Measurements from ENCODE around the gene LEMD3.

Gene LEMD3

DNA sequence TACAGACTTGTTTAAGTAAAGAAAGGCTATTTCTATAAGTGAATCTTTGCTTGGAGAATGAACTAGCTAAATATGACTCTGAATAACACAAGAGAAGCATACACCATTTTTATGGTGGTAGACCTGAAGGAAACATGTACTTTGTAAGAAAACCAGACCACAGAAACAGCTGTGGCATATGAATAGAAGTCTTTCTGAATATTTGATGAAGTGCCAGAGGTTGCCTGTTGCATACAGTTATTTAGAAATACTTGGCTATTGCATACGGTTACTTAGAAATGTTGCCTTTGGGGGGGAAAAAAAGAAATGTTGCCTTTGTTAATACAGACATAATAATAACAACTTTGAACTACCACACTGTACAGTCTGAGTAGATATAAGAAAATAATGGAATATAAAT, 16.8 kb upstream of the LEMD3 start:
- TF ChIP-seq, protein P1, sequence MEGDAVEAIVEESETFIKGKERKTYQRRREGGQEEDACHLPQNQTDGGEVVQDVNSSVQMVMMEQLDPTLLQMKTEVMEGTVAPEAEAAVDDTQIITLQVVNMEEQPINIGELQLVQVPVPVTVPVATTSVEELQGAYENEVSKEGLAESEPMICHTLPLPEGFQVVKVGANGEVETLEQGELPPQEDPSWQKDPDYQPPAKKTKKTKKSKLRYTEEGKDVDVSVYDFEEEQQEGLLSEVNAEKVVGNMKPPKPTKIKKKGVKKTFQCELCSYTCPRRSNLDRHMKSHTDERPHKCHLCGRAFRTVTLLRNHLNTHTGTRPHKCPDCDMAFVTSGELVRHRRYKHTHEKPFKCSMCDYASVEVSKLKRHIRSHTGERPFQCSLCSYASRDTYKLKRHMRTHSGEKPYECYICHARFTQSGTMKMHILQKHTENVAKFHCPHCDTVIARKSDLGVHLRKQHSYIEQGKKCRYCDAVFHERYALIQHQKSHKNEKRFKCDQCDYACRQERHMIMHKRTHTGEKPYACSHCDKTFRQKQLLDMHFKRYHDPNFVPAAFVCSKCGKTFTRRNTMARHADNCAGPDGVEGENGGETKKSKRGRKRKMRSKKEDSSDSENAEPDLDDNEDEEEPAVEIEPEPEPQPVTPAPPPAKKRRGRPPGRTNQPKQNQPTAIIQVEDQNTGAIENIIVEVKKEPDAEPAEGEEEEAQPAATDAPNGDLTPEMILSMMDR (IDR thresholded peaks at IDR 0.05; ENCODE audit: low read length, missing control alignments), result no peak
- no peak overlapping the region for H3K4me3 ChIP-seq (replicated peaks; ENCODE audit: low read depth, low read length)
- DNase-seq (ENCODE audit: low read depth), result peak; percentile 52

DNA sequence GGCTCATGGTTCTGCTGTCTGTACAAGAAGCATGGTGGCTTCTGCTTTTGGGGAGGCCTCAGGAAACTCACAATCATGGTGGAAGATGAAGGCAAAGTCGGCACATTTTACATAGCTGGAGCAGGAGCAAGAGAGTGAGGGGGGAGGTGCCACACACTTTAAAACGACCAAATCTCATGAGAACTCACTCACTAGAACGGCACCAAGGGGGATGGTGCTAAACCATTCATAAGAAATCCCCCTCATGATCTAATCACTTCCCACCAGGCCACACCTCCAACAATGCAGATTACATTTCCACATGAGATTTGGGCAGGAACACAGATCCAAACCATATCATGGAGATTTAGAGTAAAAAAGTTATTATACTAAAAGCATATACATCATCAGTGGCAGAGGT, 13.6 kb upstream of the LEMD3 start:
- H3K4me3 ChIP-seq (replicated peaks; ENCODE audit: low read depth, low read length), result no peak overlapping the region
- TF ChIP-seq, protein P1 (IDR thresholded peaks at IDR 0.05; ENCODE audit: low read length, missing control alignments), result no peak
- no peak for DNase-seq (ENCODE audit: low read depth)

DNA sequence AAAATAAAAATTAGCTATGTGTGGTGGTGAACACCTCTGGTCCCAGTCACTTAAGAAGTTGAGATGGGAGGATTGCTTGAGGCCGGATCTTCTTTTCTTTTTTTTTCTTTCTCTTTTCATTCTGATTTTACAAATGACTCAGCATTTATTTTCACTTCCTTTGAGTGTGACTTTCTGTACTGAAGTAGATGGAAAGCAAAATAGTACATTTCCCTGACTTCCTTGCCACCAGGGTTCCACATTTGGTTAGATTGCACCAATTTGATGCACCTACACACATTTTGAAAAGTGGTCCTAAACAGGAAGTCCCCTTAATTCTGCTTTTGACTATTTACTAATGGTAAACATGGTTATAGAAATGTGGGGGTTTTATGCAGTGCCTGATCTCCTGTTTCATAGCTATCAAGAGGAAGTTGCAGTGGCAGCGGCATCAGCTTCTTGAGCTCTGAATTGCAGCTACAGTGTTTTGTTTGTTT, 13.0 kb upstream of the LEMD3 start:
- peak; percentile 28 for DNase-seq (ENCODE audit: low read depth)
- TF ChIP-seq, protein P1 (IDR thresholded peaks at IDR 0.05; ENCODE audit: low read length, missing control alignments), result no peak
- no peak overlapping the region for H3K4me3 ChIP-seq (replicated peaks; ENCODE audit: low read depth, low read length)

DNA sequence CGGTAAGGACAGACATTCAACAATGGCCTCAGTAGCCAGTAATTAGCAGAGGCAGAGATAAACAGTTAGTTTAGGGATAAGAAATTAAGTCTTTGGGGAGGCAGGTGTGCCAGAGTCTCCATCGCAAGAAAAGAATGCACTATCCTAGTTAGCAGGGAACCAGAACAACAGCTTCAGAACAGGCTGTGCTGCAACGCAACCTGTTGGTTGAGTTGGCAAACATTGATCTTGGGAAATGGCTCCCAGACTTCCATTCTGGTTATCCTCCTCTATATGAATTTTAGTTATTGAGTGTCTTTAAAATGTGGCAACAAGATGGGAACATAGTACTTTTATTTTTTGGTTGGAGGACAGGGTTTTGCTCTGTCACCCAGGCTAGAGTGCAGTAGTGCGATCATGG, 12.3 kb upstream of the LEMD3 start:
- DNase-seq (ENCODE audit: low read depth), result no peak
- TF ChIP-seq, protein P1 (IDR thresholded peaks at IDR 0.05; ENCODE audit: low read length, missing control alignments), result no peak
- no peak overlapping the region for H3K4me3 ChIP-seq (replicated peaks; ENCODE audit: low read depth, low read length)

DNA sequence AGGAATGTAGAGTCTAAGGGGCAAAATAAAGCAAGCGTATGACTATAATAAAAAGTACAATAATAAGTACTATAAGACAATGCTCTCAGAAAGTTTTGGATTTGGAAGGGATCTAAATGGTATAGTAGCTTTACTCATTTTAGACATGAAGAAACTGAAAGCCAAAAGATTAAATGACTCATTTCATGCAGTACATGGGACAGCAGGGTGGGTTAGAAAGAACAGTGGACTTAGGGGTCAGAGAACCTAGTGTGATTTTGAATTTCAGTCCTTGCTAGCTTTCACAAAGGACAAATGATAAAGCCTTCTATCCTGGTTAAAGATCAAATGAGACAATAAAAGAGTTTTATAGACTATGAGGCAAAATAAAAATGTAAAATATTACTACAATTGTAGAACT, 6.8 kb upstream of the LEMD3 start:
- DNase-seq (ENCODE audit: low read depth), result no peak
- TF ChIP-seq, protein P1 (IDR thresholded peaks at IDR 0.05; ENCODE audit: low read length, missing control alignments), result no peak
- no peak overlapping the region for H3K4me3 ChIP-seq (replicated peaks; ENCODE audit: low read depth, low read length)

DNA sequence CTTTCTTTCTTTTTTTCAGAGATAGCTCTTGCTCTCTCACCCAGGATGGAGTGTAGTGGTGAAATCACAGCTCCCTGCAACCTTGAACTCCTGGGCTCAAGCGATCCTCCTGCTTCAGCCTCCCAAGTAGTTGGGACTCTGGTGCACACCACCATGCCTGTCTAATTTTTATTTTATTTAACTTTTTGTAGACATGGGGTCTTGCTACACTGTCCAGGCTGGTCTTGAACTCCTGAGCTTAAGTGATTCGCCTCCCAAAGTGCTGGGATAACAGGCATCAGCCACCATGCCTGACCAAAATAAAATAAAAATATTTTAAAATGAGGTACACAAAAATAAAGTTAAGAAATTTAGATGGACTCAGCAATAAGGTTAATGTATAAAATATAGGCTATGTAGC, 5.1 kb upstream of the LEMD3 start:
- no peak for DNase-seq (ENCODE audit: low read depth)
- TF ChIP-seq, protein P1 (IDR thresholded peaks at IDR 0.05; ENCODE audit: low read length, missing control alignments), result no peak

DNA sequence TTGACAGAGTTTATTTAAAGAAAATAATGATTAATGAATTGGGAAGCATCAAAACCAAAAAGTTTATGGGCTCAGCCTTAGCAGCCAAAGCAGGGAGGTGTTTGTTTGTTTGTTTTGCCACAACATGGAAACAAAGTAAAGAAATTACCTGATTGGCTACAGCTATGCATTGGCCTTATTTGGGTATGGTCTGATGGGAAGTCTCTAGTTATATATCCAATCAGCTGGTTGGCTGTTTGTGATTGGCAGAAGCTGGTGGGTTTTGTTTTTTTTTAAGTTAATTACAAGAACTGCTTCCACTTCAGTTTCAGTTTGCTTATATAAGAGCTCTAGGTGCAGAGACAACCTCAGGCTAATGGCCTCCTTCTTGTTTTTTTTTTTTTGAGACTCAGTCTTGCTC, 4.6 kb upstream of the LEMD3 start:
- TF ChIP-seq, protein P1 (IDR thresholded peaks at IDR 0.05; ENCODE audit: low read length, missing control alignments), result no peak
- no peak for DNase-seq (ENCODE audit: low read depth)
- H3K4me3 ChIP-seq (replicated peaks; ENCODE audit: low read depth, low read length), result no peak overlapping the region

More for the DNA sequence above, 5.1 kb upstream of the LEMD3 start:
- no peak overlapping the region for H3K4me3 ChIP-seq (replicated peaks; ENCODE audit: low read depth, low read length)

Data from fibroblast of pulmonary artery (primary cell).